CD14-positive monocyte (primary cell): ENCODE measurements around the gene FAM53B. TPM values are rescaled to one million over a fixed set of nuclear protein-coding genes. Genes with fewer than 3 reads are reported as not detected.

Experiments
- DNase-seq, 3 donors: peaks; one replicate each; pipeline ENCODE4 v3.0.0-alpha.2; 2011 to 2022
- H2AFZ ChIP-seq: 2 replicates; pipeline ENCODE4 v1.6.0; 2012; ENCODE audit warnings: mild to moderate bottlenecking, low read depth, low read length, inconsistent platforms; ENCODE audit not compliant: insufficient read depth, poor library complexity, severe bottlenecking
- H3K27ac ChIP-seq, 2 donors: 1 replicate in 1 of 2; 2 replicates in 1 of 2; pipeline ENCODE4 v1.5.1; 2012 to 2013; ENCODE audit warnings: low read length in 2 of 2, control low read depth in 1 of 2, inconsistent platforms in 1 of 2, low read depth in 1 of 2, mild to moderate bottlenecking in 1 of 2
- H3K27me3 ChIP-seq, 2 donors: one replicate each; pipeline versions ENCODE4 v1.6.0 to v1.6.1; 2011 to 2013; ENCODE audit warnings: low read length in 2 of 2; ENCODE audit not compliant: control insufficient read depth in 2 of 2, insufficient read depth in 2 of 2
- H3K36me3 ChIP-seq, 2 donors: replicated peaks in 1 of 2; 1 replicate in 1 of 2; 2 replicates in 1 of 2; pipeline versions ENCODE4 v1.5.1 to v1.6.1; 2012 to 2013; ENCODE audit warnings: low read length in 2 of 2, control low read depth in 1 of 2, inconsistent platforms in 1 of 2, mild to moderate bottlenecking in 1 of 2; ENCODE audit not compliant: insufficient read depth in 2 of 2, control insufficient read depth in 1 of 2
- H3K4me1 ChIP-seq, 2 donors: 1 replicate in 1 of 2; 2 replicates in 1 of 2; pipeline versions ENCODE4 v1.5.1 to v1.6.1; 2012 to 2013; ENCODE audit warnings: low read length in 2 of 2, control low read depth in 1 of 2, inconsistent platforms in 1 of 2, mild to moderate bottlenecking in 1 of 2, moderate library complexity in 1 of 2; ENCODE audit not compliant: insufficient read depth in 2 of 2, control insufficient read depth in 1 of 2
- H3K4me2 ChIP-seq: replicated peaks from 2 replicates; pipeline ENCODE3; 2012; ENCODE audit warnings: low read length, moderate library complexity, mild to moderate bottlenecking; ENCODE audit not compliant: poor library complexity, severe bottlenecking; ENCODE audit errors: extremely low read depth
- H3K4me3 ChIP-seq, 3 experiments: fragments of 200-600 bp in 1 of 3; sonication (generic) in 1 of 3; replicated peaks in 1 of 3; 1 replicate in 2 of 3; 2 replicates in 1 of 3; pipeline ENCODE4 v1.5.1; 2011 to 2013; ENCODE audit warnings: low read length in 3 of 3, mild to moderate bottlenecking in 3 of 3, control low read depth in 2 of 3, low read depth in 2 of 3, inconsistent platforms in 1 of 3, moderate library complexity in 1 of 3
- H3K79me2 ChIP-seq: 2 replicates; pipeline ENCODE4 v1.6.0; 2012; ENCODE audit warnings: mild to moderate bottlenecking, control low read depth, inconsistent platforms, low read length, moderate library complexity; ENCODE audit not compliant: insufficient read depth
- H3K9ac ChIP-seq: 2 replicates; pipeline ENCODE4 v1.6.0; 2017; ENCODE audit warnings: low read length, mild to moderate bottlenecking; ENCODE audit not compliant: insufficient read depth, poor library complexity, severe bottlenecking
- H3K9me3 ChIP-seq, 2 donors: replicated peaks in 1 of 2; 1 replicate in 1 of 2; 2 replicates in 1 of 2; pipeline versions ENCODE4 v1.5.1 to v1.6.1; 2012 to 2013; ENCODE audit warnings: low read length in 2 of 2, control low read depth in 1 of 2; ENCODE audit not compliant: control insufficient read depth in 1 of 2, insufficient read depth in 1 of 2
- H4K20me1 ChIP-seq: 2 replicates; pipeline ENCODE4 v1.6.0; 2012; ENCODE audit warnings: mild to moderate bottlenecking, low read length, control low read depth, moderate library complexity; ENCODE audit not compliant: insufficient read depth
- H3K27ac Mint-ChIP-seq, 7 donors: one replicate each; pipeline ENCODE4 v1.8.0; 2020; ENCODE audit warnings: mild to moderate bottlenecking in 7 of 7, mixed read lengths in 7 of 7, moderate library complexity in 6 of 7, inconsistent platforms in 2 of 7
- H3K27me3 Mint-ChIP-seq, 3 donors: one replicate each; pipeline ENCODE4 v1.8.0; 2021 to 2022; ENCODE audit warnings: low read depth in 3 of 3, mild to moderate bottlenecking in 3 of 3, mixed read lengths in 3 of 3, moderate library complexity in 3 of 3, inconsistent platforms in 1 of 3
- H3K36me3 Mint-ChIP-seq, 2 donors: one replicate each; pipeline ENCODE4 v1.8.0; 2020; ENCODE audit warnings: mixed read lengths in 2 of 2, inconsistent platforms in 1 of 2, mild to moderate bottlenecking in 1 of 2
- H3K4me1 Mint-ChIP-seq: one replicate; pipeline ENCODE4 v1.8.0; 2020; ENCODE audit warnings: mild to moderate bottlenecking, mixed read lengths
- H3K4me3 Mint-ChIP-seq, 2 donors: one replicate each; pipeline ENCODE4 v1.8.0; 2020; ENCODE audit warnings: mild to moderate bottlenecking in 2 of 2, mixed read lengths in 2 of 2, moderate library complexity in 1 of 2
- H3K9me3 Mint-ChIP-seq, 7 donors: one replicate each; pipeline ENCODE4 v1.8.0; 2020 to 2022; ENCODE audit warnings: mixed read lengths in 7 of 7, mild to moderate bottlenecking in 6 of 7, moderate library complexity in 6 of 7, inconsistent platforms in 2 of 7
- CTCF ChIP-seq: fragments of 200-600 bp; IDR thresholded peaks from one replicate; pipeline ENCODE4 v1.8.0; 2022; ENCODE audit warnings: antibody characterized with exemption, mild to moderate bottlenecking
- WGBS: methylation state at CpG from one replicate; pipeline ENCODE4 v1.1.5; 2013; ENCODE audit warnings: missing lambda C conversion rate; ENCODE audit not compliant: insufficient coverage; 5-methylcytosine and 5-hydroxymethylcytosine counted together
- intact Hi-C, 2 donors: fragments of 100-400 bp; cut with micrococcal nuclease; formaldehyde crosslinking; loops; one replicate each; pipeline versions ENCODE4 v1.15.0 to v1.15.1; 2023
- polyA plus RNA-seq, 3 donors: library from polyadenylated mRNA; depleted of rRNA in 1 of 3; unstranded in 2 of 3; stranded (reverse) in 1 of 3; fragments of 300-500 nt in 2 of 3; fragments of >200 nt in 1 of 3; fragmentation: Illumina TruSeq in 2 of 3; gene quantifications; 1 replicate in 2 of 3; 2 replicates in 1 of 3; pipeline ENCODE4 v1.2.3, GENCODE V29; 2012 to 2021

The FAM53B gene
- polyA plus RNA-seq, 3 donors: 5.8 to 23.3 (median 12.6) TPM

GRCh38 chr10:124596962-124597845 lies 147.0 kb downstream of the FAM53B start:
- Histone ChIP-seq H3K4me3 (no peak overlapping the region), H3K9me3 (no peaks in the 10 kb centered on the region), H3K36me3 (no peaks in the 10 kb centered on the region), H3K27me3 (no peaks in the 10 kb centered on the region), H3K4me2 (no peak overlapping the region), H3K79me2 (no peaks in the 10 kb centered on the region), H3K27ac (no peak overlapping the region), H3K9ac (no peak overlapping the region), H4K20me1 (no peaks in the 10 kb centered on the region), H3K4me1 (no peaks in the 10 kb centered on the region), H2AFZ (no peak overlapping the region)
- no peak overlapping the region for H3K4me3 Mint-ChIP-seq
- peaks cover 3 to 6% (median 5%) of the 10 kb centered on the region in 3 donors for H3K27me3 Mint-ChIP-seq
- H3K9me3 Mint-ChIP-seq: peaks cover 0 to 5% (median 0%) of the 10 kb centered on the region in 7 donors
- DNase-seq: no peak
- no peak overlapping the region for H3K27ac Mint-ChIP-seq
- intact Hi-C loops: no loop called here
- 92% methylated on average over 18 of the region's 21 CpGs for WGBS
- no peak for TF ChIP-seq CTCF
- H3K4me1 Mint-ChIP-seq: peaks cover 6% of the 10 kb centered on the region
- no peaks in the 10 kb centered on the region for H3K36me3 Mint-ChIP-seq

DNA sequence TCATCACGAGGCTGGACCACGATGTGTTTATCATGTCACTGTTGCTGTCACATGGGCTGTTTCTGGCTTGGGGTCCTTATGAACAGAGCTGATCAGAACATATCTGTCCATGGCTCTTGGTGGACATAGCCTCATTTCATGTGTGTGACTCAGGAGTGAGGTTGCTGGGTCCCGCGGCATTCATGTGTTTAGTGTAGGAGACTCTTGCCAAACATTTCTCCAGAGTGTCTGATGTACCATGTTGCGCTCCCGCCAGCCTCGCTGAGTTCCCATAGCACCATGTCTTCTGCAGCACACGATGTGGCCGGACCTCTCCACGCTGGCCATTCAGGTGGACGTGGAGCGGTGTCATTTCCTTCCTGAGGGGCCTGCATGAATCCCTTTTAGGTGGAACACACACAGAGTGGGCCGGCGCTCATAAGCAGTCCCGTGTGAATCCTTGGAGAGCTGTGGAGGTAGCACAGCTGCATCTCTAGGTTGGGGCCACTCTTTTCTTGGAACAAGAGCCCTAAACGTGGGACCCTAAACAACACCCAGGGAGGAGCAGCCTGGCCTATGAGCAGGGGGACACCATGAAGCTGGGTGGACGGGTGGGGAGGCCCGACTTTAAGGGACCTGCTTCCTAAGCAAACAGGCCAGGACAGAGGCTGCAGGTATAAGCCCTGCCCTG lies 147.9 kb downstream of the FAM53B start:
- Histone ChIP-seq H4K20me1 (no peaks in the 10 kb centered on the region), H3K9ac (no peak overlapping the region), H3K4me2 (no peak overlapping the region), H3K9me3 (no peaks in the 10 kb centered on the region), H3K4me1 (no peaks in the 10 kb centered on the region), H3K4me3 (no peak overlapping the region), H3K36me3 (no peaks in the 10 kb centered on the region), H2AFZ (no peak overlapping the region), H3K27me3 (no peaks in the 10 kb centered on the region), H3K79me2 (no peaks in the 10 kb centered on the region), H3K27ac (no peak overlapping the region)
- intact Hi-C loops: no loop called here
- Mint-ChIP-seq H3K4me1 (peaks cover 6% of the 10 kb centered on the region), H3K4me3 (no peak overlapping the region), H3K36me3 (peaks cover 0 to 2% of the 10 kb centered on the region in 2 donors), H3K27me3 (peaks cover 3 to 6% (median 5%) of the 10 kb centered on the region in 3 donors), H3K27ac (peak overlapping the region in 1 of 7 donors; percentile 29), H3K9me3 (peaks cover 0 to 6% (median 0%) of the 10 kb centered on the region in 7 donors)
- DNase-seq: no peak
- 76% methylated on average over 17 of the region's 18 CpGs for WGBS
- TF ChIP-seq CTCF: no peak
